ENCODE data around the gene ADAMTSL3.

- TF ChIP-seq EP300 (IDR thresholded peaks at IDR 0.05) = no peak
- TF ChIP-seq, protein P1, sequence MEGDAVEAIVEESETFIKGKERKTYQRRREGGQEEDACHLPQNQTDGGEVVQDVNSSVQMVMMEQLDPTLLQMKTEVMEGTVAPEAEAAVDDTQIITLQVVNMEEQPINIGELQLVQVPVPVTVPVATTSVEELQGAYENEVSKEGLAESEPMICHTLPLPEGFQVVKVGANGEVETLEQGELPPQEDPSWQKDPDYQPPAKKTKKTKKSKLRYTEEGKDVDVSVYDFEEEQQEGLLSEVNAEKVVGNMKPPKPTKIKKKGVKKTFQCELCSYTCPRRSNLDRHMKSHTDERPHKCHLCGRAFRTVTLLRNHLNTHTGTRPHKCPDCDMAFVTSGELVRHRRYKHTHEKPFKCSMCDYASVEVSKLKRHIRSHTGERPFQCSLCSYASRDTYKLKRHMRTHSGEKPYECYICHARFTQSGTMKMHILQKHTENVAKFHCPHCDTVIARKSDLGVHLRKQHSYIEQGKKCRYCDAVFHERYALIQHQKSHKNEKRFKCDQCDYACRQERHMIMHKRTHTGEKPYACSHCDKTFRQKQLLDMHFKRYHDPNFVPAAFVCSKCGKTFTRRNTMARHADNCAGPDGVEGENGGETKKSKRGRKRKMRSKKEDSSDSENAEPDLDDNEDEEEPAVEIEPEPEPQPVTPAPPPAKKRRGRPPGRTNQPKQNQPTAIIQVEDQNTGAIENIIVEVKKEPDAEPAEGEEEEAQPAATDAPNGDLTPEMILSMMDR (IDR thresholded peaks at IDR 0.05) = no peak
- TF ChIP-seq POLR2A (IDR thresholded peaks at IDR 0.05) = no peak
Observed at GRCh38 chr15:84010246-84010645, 356.3 kb downstream of the ADAMTSL3 start.
